SK-N-SH (cell line): ENCODE measurements around the gene SLC7A5. TPM values are rescaled to one million over a fixed set of nuclear protein-coding genes. Genes with fewer than 3 reads are reported as not detected.
"Not testable (repeated sequence)": the region's sequence is repeated elsewhere in the genome, so short reads cannot be mapped to it uniquely, and the experiment has no call there.

Source experiments
- CTCF ChIA-PET: fragments of 300-600, 350-600 bp; formaldehyde crosslinking; extraction: SDS; loops from one replicate; lab custom pipeline; 2021; lab: Yijun Ruan, JAX
- POLR2A ChIA-PET: fragments of 350-600 bp; sonication (Branson Sonifier 250); formaldehyde crosslinking; extraction: SDS; loops from one replicate; lab custom pipeline; 2020; ENCODE audit warnings: antibody characterized with exemption, inconsistent platforms; lab: Yijun Ruan, JAX
- DNase-seq: peaks from one replicate; pipeline ENCODE4 v3.0.0; 2012
- H2AFZ ChIP-seq: fragments of 200-600 bp; sonication (generic); 2 replicates; pipeline ENCODE4 v1.8.1; 2016; ENCODE audit warnings: antibody characterized with exemption, mild to moderate bottlenecking, low read depth
- H3F3A ChIP-seq: fragments of 200-600 bp; sonication (generic); replicated peaks from 2 replicates; pipeline ENCODE3; 2016; ENCODE audit warnings: antibody characterized with exemption, mild to moderate bottlenecking; ENCODE audit not compliant: insufficient read depth
- H3K27ac ChIP-seq, 2 experiments: fragments of 200-500 bp in 1 of 2; fragments of 200-600 bp in 1 of 2; sonication (Bioruptor generic) in 1 of 2; sonication (generic), shearing (Covaris generic) in 1 of 2; 2 replicates each; pipeline versions ENCODE4 v1.5.1 to v1.6.1; 2014 to 2016; ENCODE audit warnings: low read depth in 2 of 2, inconsistent platforms in 1 of 2, low read length in 1 of 2, mild to moderate bottlenecking in 1 of 2, mixed read lengths in 1 of 2
- H3K27me3 ChIP-seq: fragments of 200-600 bp; sonication (generic), shearing (Covaris generic); 2 replicates; pipeline ENCODE4 v1.6.1; 2016; ENCODE audit warnings: mixed run types; ENCODE audit not compliant: insufficient read depth
- H3K36me3 ChIP-seq, 2 experiments: fragments of 200-500 bp in 1 of 2; fragments of 200-600 bp in 1 of 2; sonication (Bioruptor generic) in 1 of 2; sonication (generic) in 1 of 2; replicated peaks in 1 of 2; 2 replicates each; pipeline versions ENCODE3 to v1.5.1; 2014 to 2016; ENCODE audit warnings: low read length in 1 of 2, mild to moderate bottlenecking in 1 of 2; ENCODE audit not compliant: insufficient read depth in 2 of 2, control insufficient read depth in 1 of 2
- H3K4me1 ChIP-seq, 2 experiments: fragments of 200-500 bp in 1 of 2; fragments of 200-600 bp in 1 of 2; sonication (Bioruptor generic) in 1 of 2; sonication (generic), shearing (Covaris generic) in 1 of 2; 2 replicates each; pipeline versions ENCODE4 v1.5.1 to v1.6.1; 2014 to 2016; ENCODE audit warnings: low read depth in 1 of 2, low read length in 1 of 2, mixed run types in 1 of 2; ENCODE audit not compliant: insufficient read depth in 2 of 2, control insufficient read depth in 1 of 2
- H3K4me2 ChIP-seq: fragments of 200-600 bp; sonication (generic), shearing (Covaris generic); 2 replicates; pipeline ENCODE4 v1.6.1; 2017; ENCODE audit warnings: mixed run types
- H3K4me3 ChIP-seq, 2 experiments: fragments of 200-500 bp in 1 of 2; fragments of 200-600 bp in 1 of 2; sonication (Bioruptor generic) in 1 of 2; sonication (generic), shearing (Covaris generic) in 1 of 2; 2 replicates each; pipeline versions ENCODE4 v1.5.1 to v1.8.1; 2014 to 2016; ENCODE audit warnings: low read depth in 2 of 2, inconsistent platforms in 1 of 2, low read length in 1 of 2, mild to moderate bottlenecking in 1 of 2, mixed read lengths in 1 of 2, moderate library complexity in 1 of 2
- H3K79me2 ChIP-seq: fragments of 200-600 bp; sonication (generic); 2 replicates; pipeline ENCODE4 v1.8.1; 2017; ENCODE audit warnings: mild to moderate bottlenecking; ENCODE audit not compliant: insufficient read depth
- H3K9ac ChIP-seq: fragments of 200-600 bp; sonication (generic); 2 replicates; pipeline ENCODE4 v1.6.1; 2017; ENCODE audit warnings: mixed run types
- H3K9me2 ChIP-seq: fragments of 200-600 bp; sonication (generic); 2 replicates; pipeline ENCODE4 v1.6.1; 2017; ENCODE audit warnings: mixed run types
- H3K9me3 ChIP-seq: fragments of 200-600 bp; sonication (generic); 2 replicates; pipeline ENCODE4 v1.6.1; 2017; ENCODE audit warnings: mixed run types, mild to moderate bottlenecking, moderate library complexity
- H4K20me1 ChIP-seq: fragments of 200-600 bp; sonication (generic); 2 replicates; pipeline ENCODE4 v1.6.1; 2017; ENCODE audit warnings: mild to moderate bottlenecking, mixed run types; ENCODE audit not compliant: insufficient read depth
- CHD2 ChIP-seq: fragments of 150-350 bp; IDR thresholded peaks from 2 replicates; pipeline ENCODE4 v1.6.1; 2018; ENCODE audit warnings: low read length; ENCODE audit not compliant: partially characterized antibody
- EP300 ChIP-seq, 2 experiments: IDR thresholded peaks; 2 replicates each; pipeline versions ENCODE4 v1.4.0 to v1.6.1; 2012; ENCODE audit warnings: borderline replicate concordance in 1 of 2, low read depth in 1 of 2, low read length in 1 of 2
- EZH2phosphoT487 ChIP-seq: fragments of 200-600 bp; sonication (generic); IDR thresholded peaks from 2 replicates; pipeline ENCODE4 v1.6.1; 2017; ENCODE audit warnings: low read depth, mixed run types, mild to moderate bottlenecking, antibody characterized with exemption, moderate library complexity, borderline replicate concordance
- FOXJ3 ChIP-seq: sonication (generic); formaldehyde crosslinking; IDR thresholded peaks from 2 replicates; pipeline ENCODE4 v1.5.1; 2020; ENCODE audit warnings: mild to moderate bottlenecking, missing genetic modification reagents
- MAX ChIP-seq: IDR thresholded peaks from 2 replicates; pipeline ENCODE4 v1.4.0; 2012; ENCODE audit warnings: low read depth
- RXRA ChIP-seq: IDR thresholded peaks from 2 replicates; pipeline ENCODE4 v1.4.0; 2012; ENCODE audit warnings: low read depth, mild to moderate bottlenecking, borderline replicate concordance
- SIN3A ChIP-seq: IDR thresholded peaks from 2 replicates; pipeline ENCODE4 v1.6.1; 2012; ENCODE audit warnings: low read depth, mild to moderate bottlenecking, low read length, moderate library complexity, borderline replicate concordance
- TAF1 ChIP-seq: IDR thresholded peaks from 2 replicates; pipeline ENCODE4 v1.6.1; 2012; ENCODE audit warnings: low read depth, mild to moderate bottlenecking, low read length, moderate library complexity, borderline replicate concordance
- TEAD4 ChIP-seq: IDR thresholded peaks from 2 replicates; pipeline ENCODE4 v1.4.0; 2012; ENCODE audit warnings: mild to moderate bottlenecking, borderline replicate concordance; ENCODE audit not compliant: insufficient read depth
- YY1 ChIP-seq: IDR thresholded peaks from 2 replicates; pipeline ENCODE4 v1.4.0; 2012; ENCODE audit warnings: low read depth, mild to moderate bottlenecking
- WGBS: methylation state at CpG from one replicate; pipeline ENCODE4 v1.1.6; 2017; ENCODE audit warnings: low lambda C conversion rate; 5-methylcytosine and 5-hydroxymethylcytosine counted together
- polyA plus RNA-seq, 3 experiments: library from polyadenylated mRNA; depleted of rRNA; stranded (reverse); fragments of >200 nt; gene quantifications; 2 replicates each; pipeline ENCODE4 v1.2.3, GENCODE V29; 2012
- TF ChIP-seq, protein P1 (sequence below): IDR thresholded peaks from 2 replicates; pipeline ENCODE4 v1.4.0; 2012; ENCODE audit warnings: low read depth, borderline replicate concordance

SLC7A5 gene
- polyA plus RNA-seq, 1 of the 3 experiments (the other 2 are of a cell fraction) = 15.1 TPM

GRCh38 chr16:87881324-87882200 lies 12.3 kb upstream of the SLC7A5 start (continued):
- TF ChIP-seq EP300 (IDR thresholded peaks at IDR 0.05; ENCODE audit: borderline replicate concordance in 1 of 2, low read depth in 1 of 2, low read length in 1 of 2) (no peak), CHD2 (no peak), FOXJ3 (CRISPR knock-in tag) (no peak), TEAD4 (no peak), RXRA (no peak)
- TF ChIP-seq, all 33 proteins: peak for 0

DNA sequence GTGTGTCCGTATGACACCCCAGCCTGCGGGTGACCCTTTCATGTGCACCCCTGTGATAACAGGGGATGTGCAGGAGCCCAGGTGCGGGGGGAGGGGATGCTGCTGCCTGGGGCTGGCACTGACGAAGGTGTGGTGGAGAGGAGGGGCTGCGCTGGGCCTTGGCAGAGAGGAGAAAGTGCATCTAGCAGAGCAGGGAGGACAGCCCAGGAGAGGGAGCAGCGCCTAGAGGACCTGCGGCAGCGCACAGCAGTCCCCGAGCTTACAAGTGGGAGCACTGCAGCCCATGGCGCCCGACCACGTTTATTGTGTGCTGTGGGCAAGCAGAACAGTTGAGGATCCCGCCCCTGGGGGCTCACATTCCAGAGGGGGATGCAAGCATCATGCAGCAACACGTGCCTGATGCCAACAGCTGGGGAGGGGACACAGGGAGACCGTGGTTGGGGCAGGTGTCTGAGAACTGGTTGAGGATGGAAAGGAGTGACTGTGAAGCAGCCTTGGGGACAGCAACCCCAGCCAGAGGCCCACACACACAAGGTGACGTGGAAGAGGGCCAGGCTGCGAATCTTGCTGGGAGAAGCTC lies 10.9 kb upstream of the SLC7A5 start:
- Histone ChIP-seq H3K27ac (no peak overlapping the region), H3K4me1 (no peaks in the 10 kb centered on the region; a peak in 1 of 4 replicates), H4K20me1 (no peaks in the 10 kb centered on the region), H2AFZ (no peak overlapping the region), H3K4me2 (no peak overlapping the region), H3K27me3 (no peaks in the 10 kb centered on the region; the same call in 1 of the 2 replicates), H3F3A (peaks cover 6% of the 10 kb centered on the region), H3K9me3 (no peaks in the 10 kb centered on the region), H3K79me2 (no peaks in the 10 kb centered on the region), H3K4me3 (no peak overlapping the region)
- no peak for DNase-seq
- POLR2A ChIA-PET = interaction anchor here (0.8 kb wide), 1 partner anchor 115 kb away, joined by 3 read pairs; the partner anchor contains the start of gene KLHDC4
- CTCF ChIA-PET = interaction anchor here (2.0 to 2.1 kb wide), 2 partner anchors 9 to 101 kb away, joined by 8 to 9 read pairs; no protein-coding TSS in a partner anchor
- TF ChIP-seq, protein P1, sequence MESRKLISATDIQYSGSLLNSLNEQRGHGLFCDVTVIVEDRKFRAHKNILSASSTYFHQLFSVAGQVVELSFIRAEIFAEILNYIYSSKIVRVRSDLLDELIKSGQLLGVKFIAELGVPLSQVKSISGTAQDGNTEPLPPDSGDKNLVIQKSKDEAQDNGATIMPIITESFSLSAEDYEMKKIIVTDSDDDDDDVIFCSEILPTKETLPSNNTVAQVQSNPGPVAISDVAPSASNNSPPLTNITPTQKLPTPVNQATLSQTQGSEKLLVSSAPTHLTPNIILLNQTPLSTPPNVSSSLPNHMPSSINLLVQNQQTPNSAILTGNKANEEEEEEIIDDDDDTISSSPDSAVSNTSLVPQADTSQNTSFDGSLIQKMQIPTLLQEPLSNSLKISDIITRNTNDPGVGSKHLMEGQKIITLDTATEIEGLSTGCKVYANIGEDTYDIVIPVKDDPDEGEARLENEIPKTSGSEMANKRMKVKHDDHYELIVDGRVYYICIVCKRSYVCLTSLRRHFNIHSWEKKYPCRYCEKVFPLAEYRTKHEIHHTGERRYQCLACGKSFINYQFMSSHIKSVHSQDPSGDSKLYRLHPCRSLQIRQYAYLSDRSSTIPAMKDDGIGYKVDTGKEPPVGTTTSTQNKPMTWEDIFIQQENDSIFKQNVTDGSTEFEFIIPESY = no peak
- TF ChIP-seq TAF1 (no peak), YY1 (no peak), MAX (no peak), EZH2phosphoT487 (no peak), SIN3A (no peak)
- TF ChIP-seq, all 33 proteins: peak for 0
- Histone ChIP-seq H3K9ac (no peak overlapping the region), H3K9me2 (no peaks in the 10 kb centered on the region), H3K36me3 (no peaks in the 10 kb centered on the region)
- WGBS = 68% methylated on average over 13 of the region's 17 CpGs

DNA sequence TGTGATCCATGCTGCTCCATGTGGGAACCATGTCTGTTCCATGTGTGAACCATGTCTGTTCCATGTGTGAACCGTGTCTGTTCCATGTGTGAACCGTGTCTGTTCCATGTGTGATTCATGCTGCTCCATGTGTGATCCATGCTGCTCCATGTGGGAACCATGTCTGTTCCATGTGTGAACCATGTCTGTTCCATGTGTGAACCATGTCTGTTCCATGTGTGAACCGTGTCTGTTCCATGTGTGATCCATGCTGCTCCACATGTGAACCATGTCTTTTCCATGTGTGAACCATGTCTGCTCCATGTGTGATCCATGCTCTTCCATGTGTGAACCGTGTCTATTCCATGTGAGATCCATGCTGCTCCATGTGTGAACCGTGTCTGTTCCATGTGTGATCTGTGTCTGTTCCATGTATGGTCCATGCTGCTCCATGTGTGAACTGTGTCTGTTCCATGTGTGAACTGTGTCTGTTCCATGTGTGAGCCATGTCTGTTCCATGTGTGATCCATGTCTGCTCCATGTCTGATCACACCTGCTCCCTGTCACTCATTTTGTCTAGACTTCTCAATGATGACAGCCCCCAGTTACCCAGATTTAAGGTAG lies 10.2 kb upstream of the SLC7A5 start:
- H3K9ac ChIP-seq, H3K4me1 ChIP-seq, H3F3A ChIP-seq, DNase-seq, H3K27me3 ChIP-seq, H3K27ac ChIP-seq, H3K36me3 ChIP-seq, H3K9me2 ChIP-seq, H3K4me3 ChIP-seq, H4K20me1 ChIP-seq, H3K4me2 ChIP-seq, H3K79me2 ChIP-seq, H2AFZ ChIP-seq, H3K9me3 ChIP-seq: not testable (repeated sequence)
- CTCF ChIA-PET = interaction anchor here (2.1 kb wide), 1 partner anchor 100 kb away, joined by 8 read pairs; no protein-coding TSS in a partner anchor
- POLR2A ChIA-PET = interaction anchor here (0.8 kb wide), 1 partner anchor 114 kb away, joined by 3 read pairs; the partner anchor contains the start of gene KLHDC4
- WGBS = 38% methylated on average over 5 of the region's 5 CpGs
